Measurements from ENCODE around the gene FLNB.

DNA sequence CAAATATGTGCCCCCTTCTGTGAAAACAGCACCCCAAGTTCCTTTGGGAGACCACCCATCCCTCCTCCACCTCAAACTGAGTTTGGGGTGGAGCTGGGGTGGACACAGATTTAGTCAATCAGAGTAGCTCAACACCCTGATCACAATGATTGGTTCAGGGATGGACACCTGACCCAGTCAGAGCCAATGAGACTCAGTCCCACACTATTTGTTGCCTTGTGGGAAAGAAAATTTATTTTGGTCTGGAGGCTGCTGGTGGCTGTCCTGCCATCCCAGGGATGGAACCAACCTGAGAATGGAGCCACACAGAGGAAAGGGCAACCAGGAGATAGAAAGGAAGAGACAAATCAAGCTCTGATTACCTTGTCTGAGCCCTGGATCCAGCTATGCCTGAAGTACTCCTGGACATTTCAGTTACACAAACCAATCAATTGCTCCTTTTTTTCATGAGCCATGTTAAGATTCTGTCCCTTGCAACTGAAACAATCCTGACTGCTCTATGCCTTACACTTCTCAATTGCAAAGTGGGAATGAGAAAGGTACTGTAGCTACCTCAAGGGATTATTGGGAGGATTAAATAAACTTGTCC, 192.0 kb downstream of the FLNB start:
- TF ChIP-seq, protein P1, sequence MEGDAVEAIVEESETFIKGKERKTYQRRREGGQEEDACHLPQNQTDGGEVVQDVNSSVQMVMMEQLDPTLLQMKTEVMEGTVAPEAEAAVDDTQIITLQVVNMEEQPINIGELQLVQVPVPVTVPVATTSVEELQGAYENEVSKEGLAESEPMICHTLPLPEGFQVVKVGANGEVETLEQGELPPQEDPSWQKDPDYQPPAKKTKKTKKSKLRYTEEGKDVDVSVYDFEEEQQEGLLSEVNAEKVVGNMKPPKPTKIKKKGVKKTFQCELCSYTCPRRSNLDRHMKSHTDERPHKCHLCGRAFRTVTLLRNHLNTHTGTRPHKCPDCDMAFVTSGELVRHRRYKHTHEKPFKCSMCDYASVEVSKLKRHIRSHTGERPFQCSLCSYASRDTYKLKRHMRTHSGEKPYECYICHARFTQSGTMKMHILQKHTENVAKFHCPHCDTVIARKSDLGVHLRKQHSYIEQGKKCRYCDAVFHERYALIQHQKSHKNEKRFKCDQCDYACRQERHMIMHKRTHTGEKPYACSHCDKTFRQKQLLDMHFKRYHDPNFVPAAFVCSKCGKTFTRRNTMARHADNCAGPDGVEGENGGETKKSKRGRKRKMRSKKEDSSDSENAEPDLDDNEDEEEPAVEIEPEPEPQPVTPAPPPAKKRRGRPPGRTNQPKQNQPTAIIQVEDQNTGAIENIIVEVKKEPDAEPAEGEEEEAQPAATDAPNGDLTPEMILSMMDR (conservative IDR thresholded peaks at IDR 0.05; ENCODE audit: low read depth, low read length) = no peak
- TF ChIP-seq EZH2 (IDR thresholded peaks at IDR 0.05; ENCODE audit: borderline replicate concordance, low read depth, low read length, poor library complexity, severe bottlenecking) = no peak

Data from A673 (cell line).